ENCODE results near the gene PPM1F. TPM values are rescaled to one million over a fixed set of nuclear protein-coding genes. Genes with fewer than 3 reads are reported as not detected.

Gene PPM1F
- polyA plus RNA-seq, 2 of the 4 experiments (the other 2 are of a cell fraction) = 11.0 to 14.2 TPM

- no peaks in the 10 kb centered on the region for H3K9me3 ChIP-seq
- H3K4me3 ChIP-seq = no peak overlapping the region
- no peak overlapping the region for H3K4me2 ChIP-seq
- no peaks in the 10 kb centered on the region for H3K4me1 ChIP-seq
- FAIRE-seq = no peak
- TF ChIP-seq POLR2A (IDR thresholded peaks at IDR 0.05; ENCODE audit: low read length) (no peak), HOXA7 (CRISPR knock-in tag; IDR thresholded peaks at IDR 0.05) (no peak), HEYL (CRISPR knock-in tag; IDR thresholded peaks at IDR 0.05) (no peak), ZSCAN20 (CRISPR knock-in tag; IDR thresholded peaks at IDR 0.05) (no peak), PBX3 (IDR thresholded peaks at IDR 0.05) (no peak)
- ATAC-seq = peak; percentile 45 to 48; a peak in 4 of 6 replicates
- no peak overlapping the region for H3K27ac ChIP-seq
- ChIA-PET POLR2A (no interaction called here), CTCF (interaction anchor here (2.7 to 3.3 kb wide), 2 partner anchors 9 to 10 kb away, joined by 13 to 16 read pairs; partner anchors contain the start of gene PPM1F)
- DNase-seq (ENCODE audit: low read depth in 1 of 2, low spot score in 1 of 2) = peak in 1 of 2 experiments; percentile 28
- WGBS (ENCODE audit: missing lambda C conversion rate) = 85% methylated on average over 16 of the region's 23 CpGs
Measured at GRCh38 chr22:21961886-21962654, 9.4 kb upstream of the PPM1F start.

GRCh38 chr22:21961127-21961867 lies 8.6 kb upstream of the PPM1F start:
- no peaks in the 10 kb centered on the region for H3K4me1 ChIP-seq
- WGBS (ENCODE audit: missing lambda C conversion rate) = 83% methylated on average over 3 of the region's 18 CpGs
- DNase-seq (ENCODE audit: low read depth in 1 of 2, low spot score in 1 of 2) (no peak), ATAC-seq (no peak), FAIRE-seq (no peak)
- H3K27ac ChIP-seq = no peak overlapping the region
- no peak overlapping the region for H3K4me3 ChIP-seq
- no peak overlapping the region for H3K4me2 ChIP-seq
- ChIA-PET POLR2A (no interaction called here), CTCF (interaction anchor here (1.3 to 2.7 kb wide), 3 partner anchors 9 to 15 kb away, joined by 3 to 13 read pairs (median 11); partner anchors contain the start of gene PPM1F)
- TF ChIP-seq HOXA7 (CRISPR knock-in tag; IDR thresholded peaks at IDR 0.05) = no peak
- no peak for TF ChIP-seq PHF8 (IDR thresholded peaks at IDR 0.05; ENCODE audit: borderline replicate concordance, low read depth)
- no peak for TF ChIP-seq EHF (CRISPR knock-in tag; IDR thresholded peaks at IDR 0.05)
- TF ChIP-seq E2F6 (IDR thresholded peaks at IDR 0.05; ENCODE audit: borderline replicate concordance, low read depth) = no peak
- TF ChIP-seq BHLHE40 (IDR thresholded peaks at IDR 0.05; ENCODE audit: low read depth, low read length) = no peak
- TF ChIP-seq KDM5A (IDR thresholded peaks at IDR 0.05) = no peak
- TF ChIP-seq CHD2 (IDR thresholded peaks at IDR 0.05; ENCODE audit: low read length, partially characterized antibody) = no peak
- no peak for TF ChIP-seq NR3C1 (IDR thresholded peaks at IDR 0.05)
- TF ChIP-seq BCL3 (IDR thresholded peaks at IDR 0.05) = no peak
- no peak for TF ChIP-seq ZC3H11A (IDR thresholded peaks at IDR 0.05)
- TF ChIP-seq ZSCAN20 (CRISPR knock-in tag; IDR thresholded peaks at IDR 0.05) = no peak
- no peak for TF ChIP-seq MAFK (IDR thresholded peaks at IDR 0.05; ENCODE audit: partially characterized antibody)
- TF ChIP-seq CBX2 (IDR thresholded peaks at IDR 0.05; ENCODE audit: borderline replicate concordance, low read depth) = no peak
- no peak for TF ChIP-seq CEBPB (IDR thresholded peaks at IDR 0.05)
- no peak for TF ChIP-seq ELK1 (IDR thresholded peaks at IDR 0.05; ENCODE audit: low read depth, low read length)
- TF ChIP-seq RNF2 (IDR thresholded peaks at IDR 0.05; ENCODE audit: borderline replicate concordance, low read depth) = no peak
- H3K9me3 ChIP-seq = no peaks in the 10 kb centered on the region
